IMR-90 (cell line): ENCODE results near the gene SIK3.

ENCODE experiments used
- CTCF ChIP-seq: conservative IDR thresholded peaks from 2 replicates; pipeline ENCODE4 v1.5.1; 2012; ENCODE audit warnings: mild to moderate bottlenecking, low read depth, low read length, improper control_type of control experiment
- ELK1 ChIP-seq: fragments of 150-350 bp; IDR thresholded peaks from 2 replicates; pipeline ENCODE4 v1.6.1; 2016; ENCODE audit warnings: low read depth, mild to moderate bottlenecking, low read length, moderate library complexity, borderline replicate concordance
- MAFK ChIP-seq: IDR thresholded peaks from 2 replicates; pipeline ENCODE4 v1.6.1; 2012; ENCODE audit warnings: low read depth, low read length, improper control_type of control experiment
- POLR2A ChIP-seq: IDR thresholded peaks from 2 replicates; pipeline ENCODE4 v1.6.1; 2012; ENCODE audit warnings: mild to moderate bottlenecking, low read depth, low read length
- SMC3 ChIP-seq: fragments of 150-350 bp; IDR thresholded peaks from 2 replicates; pipeline ENCODE4 v1.6.1; 2016; ENCODE audit warnings: low read depth, mild to moderate bottlenecking, antibody characterized with exemption, low read length, moderate library complexity

GRCh38 chr11:116994195-116994594 is 104.0 kb downstream of the SIK3 start:
- no peak for TF ChIP-seq CTCF
- no peak for TF ChIP-seq MAFK
- TF ChIP-seq POLR2A = no peak
- no peak for TF ChIP-seq ELK1
- TF ChIP-seq SMC3 = no peak
